Coronary artery (tissue), 2 donors: ENCODE measurements around the gene PTTG1IP2.

Experiments
- DNase-seq: peaks from one replicate; pipeline ENCODE4 v3.0.0-alpha.2; 2017; ENCODE audit warnings: low spot score
- H3K27ac ChIP-seq, 2 donors: fragments of 200-600 bp; sonication (generic); one replicate each; pipeline ENCODE4 v1.5.1; 2016 to 2019
- H3K4me3 ChIP-seq: fragments of 200-600 bp; sonication (generic); 2 replicates; pipeline ENCODE4 v1.5.1; 2016; ENCODE audit warnings: mild to moderate bottlenecking, moderate library complexity
- TF ChIP-seq, protein P1 (sequence below): fragments of 200-600 bp; sonication (generic); IDR thresholded peaks from one replicate; pipeline ENCODE4 v1.5.1; 2019; ENCODE audit warnings: antibody characterized with exemption

Gene PTTG1IP2

DNA sequence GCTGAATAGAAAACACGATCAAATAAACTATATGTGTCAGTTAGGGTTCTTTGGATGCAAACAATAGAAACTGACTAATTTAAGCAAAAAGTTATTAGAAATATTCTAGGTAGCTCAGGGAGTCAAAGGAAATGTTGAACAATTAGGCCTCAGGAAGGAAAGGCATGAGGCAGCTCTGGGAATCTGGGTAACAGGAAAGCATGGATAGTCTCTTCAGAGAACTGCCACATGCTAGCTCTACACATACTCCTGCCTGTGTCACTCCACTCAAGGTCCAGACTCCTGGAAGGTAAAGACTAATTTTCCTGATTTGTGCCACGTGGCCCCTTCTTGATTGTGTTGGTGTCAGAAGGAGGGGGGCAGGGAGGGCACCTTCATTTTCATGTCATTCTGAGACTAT lies 23.8 kb upstream of the PTTG1IP2 start:
- TF ChIP-seq, protein P1, sequence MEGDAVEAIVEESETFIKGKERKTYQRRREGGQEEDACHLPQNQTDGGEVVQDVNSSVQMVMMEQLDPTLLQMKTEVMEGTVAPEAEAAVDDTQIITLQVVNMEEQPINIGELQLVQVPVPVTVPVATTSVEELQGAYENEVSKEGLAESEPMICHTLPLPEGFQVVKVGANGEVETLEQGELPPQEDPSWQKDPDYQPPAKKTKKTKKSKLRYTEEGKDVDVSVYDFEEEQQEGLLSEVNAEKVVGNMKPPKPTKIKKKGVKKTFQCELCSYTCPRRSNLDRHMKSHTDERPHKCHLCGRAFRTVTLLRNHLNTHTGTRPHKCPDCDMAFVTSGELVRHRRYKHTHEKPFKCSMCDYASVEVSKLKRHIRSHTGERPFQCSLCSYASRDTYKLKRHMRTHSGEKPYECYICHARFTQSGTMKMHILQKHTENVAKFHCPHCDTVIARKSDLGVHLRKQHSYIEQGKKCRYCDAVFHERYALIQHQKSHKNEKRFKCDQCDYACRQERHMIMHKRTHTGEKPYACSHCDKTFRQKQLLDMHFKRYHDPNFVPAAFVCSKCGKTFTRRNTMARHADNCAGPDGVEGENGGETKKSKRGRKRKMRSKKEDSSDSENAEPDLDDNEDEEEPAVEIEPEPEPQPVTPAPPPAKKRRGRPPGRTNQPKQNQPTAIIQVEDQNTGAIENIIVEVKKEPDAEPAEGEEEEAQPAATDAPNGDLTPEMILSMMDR, result no peak
- no peak overlapping the region for H3K27ac ChIP-seq
- no peak overlapping the region for H3K4me3 ChIP-seq
- DNase-seq, result no peak

DNA sequence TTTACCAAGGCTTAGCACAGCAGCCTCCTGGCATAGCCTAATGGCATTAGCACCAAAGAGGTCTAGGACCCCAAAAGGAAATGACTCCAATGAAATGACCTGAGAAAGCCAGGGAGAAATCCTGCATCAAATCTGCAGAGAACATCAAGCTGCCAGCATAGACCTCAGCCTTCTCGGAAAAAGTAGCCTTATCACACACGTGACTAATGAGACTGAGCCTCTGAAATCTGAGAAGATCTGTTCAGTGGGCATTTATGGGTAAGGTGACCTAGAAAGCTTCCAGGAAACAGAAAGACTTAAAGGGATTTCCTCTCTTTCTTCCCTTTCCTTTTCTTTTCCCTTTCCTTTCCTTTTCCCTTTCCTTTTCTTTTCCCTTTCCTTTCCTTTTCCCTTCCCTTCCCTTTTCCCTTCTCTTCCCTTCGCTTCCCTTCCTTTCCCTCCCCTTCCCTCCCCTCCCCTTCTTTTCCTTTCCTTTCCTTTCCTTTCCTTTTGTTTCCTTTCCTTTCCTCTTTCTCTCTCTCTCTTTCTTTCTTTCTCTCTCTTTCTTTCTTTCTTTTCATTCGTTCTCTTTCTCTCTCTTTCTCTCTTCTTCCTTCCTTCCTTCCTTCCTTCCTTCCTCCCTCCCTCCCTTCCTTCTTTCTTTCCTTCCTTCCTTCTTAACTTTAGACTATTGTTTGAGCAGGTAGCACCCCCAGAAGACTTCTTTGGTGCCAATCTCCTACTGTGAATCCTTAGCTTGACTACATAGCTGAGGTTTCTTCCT lies 23.1 kb upstream of the PTTG1IP2 start:
- TF ChIP-seq, protein P1, result no peak
- Histone ChIP-seq H3K27ac (no peak overlapping the region), H3K4me3 (no peak overlapping the region)
- no peak for DNase-seq

DNA sequence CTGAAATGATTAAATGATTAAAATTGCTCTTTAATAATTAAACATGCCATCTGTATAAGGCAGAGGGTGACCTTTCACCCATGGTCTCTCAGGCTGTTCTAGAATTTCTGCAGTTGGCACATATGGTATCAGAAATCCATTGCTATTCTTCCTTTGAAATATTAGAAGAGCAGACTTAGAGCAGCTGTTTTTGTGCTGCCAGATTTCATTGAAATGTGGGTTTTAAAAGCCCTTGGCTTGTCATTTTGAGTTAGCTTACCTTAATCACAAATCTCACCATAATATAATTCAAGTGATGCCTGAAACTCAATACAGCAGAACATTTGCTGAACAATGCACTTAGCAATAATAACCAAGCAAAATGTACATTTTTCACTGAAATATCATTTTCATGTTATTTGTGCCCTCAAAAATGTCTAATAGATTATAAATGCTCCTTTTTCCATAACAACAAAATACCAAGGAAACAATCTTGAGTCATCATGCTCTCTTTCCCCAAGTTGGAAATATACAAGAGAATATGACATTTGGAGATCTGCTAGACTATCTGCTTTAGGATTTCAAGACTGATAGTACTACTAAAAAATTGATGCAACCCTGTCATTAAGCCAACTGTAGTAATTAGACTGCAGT lies 16.1 kb upstream of the PTTG1IP2 start:
- no peak for DNase-seq
- TF ChIP-seq, protein P1, result no peak
- H3K4me3 ChIP-seq, result no peak overlapping the region
- H3K27ac ChIP-seq, result no peak overlapping the region

DNA sequence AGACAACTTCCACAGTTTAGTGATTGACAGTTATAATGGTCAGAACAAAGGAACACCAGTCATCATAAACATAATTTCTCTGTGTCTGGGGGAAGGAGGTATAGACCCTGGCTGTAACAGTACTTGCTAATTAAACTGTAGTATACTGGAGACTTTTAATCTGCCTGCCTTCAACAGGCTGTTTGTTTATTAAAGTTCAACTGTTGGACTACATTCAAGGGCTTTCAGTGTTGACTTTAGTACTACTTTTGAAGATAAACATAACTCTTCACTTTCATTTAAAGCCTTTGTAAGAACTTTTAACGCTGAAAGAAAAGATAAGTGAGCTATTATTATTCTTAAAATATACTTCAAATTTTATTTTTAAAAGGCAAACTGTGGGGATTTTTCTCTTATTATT lies 15.5 kb upstream of the PTTG1IP2 start:
- Histone ChIP-seq H3K27ac (no peak overlapping the region), H3K4me3 (no peak overlapping the region)
- DNase-seq, result no peak
- TF ChIP-seq, protein P1, result no peak

DNA sequence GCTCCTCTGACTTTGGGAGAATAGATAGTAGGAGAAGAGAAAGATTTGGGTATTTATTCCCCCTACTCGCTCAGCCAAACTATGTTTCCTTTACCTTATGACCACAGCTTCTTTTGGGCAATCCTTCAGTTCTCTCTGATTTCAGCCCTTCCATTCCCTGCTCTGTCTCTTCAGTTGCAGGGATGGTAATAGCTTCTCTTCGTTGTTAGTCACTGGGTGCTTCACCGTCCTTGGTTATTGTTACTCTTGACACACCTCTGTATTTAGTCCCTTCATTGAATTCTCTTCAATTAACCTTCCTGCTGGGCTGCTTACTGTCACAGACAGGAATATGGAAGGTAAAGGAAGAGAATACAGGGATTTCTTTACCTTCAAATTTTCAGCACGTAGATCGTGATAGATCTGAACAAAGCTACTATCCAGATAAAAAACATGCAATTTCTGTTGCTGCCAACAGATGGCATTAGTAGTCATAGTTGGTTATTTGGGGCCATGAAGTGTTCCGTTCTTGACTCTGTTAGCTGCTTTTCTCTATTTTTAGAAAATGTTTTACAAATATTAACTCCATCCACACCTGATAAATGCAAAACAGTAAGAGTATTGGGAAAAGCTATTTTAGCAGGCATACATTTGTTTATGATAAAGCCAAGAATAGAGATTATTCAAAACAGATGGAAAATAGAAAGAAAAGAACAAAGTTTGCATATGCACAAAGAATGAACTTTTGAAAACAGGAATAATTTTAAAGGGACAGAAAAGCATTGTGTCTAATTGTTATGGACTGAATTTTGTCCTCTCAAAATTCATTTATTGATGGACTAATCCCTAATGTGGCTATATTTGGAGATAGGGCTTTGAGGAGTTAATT lies 14.0 kb upstream of the PTTG1IP2 start:
- no peak for DNase-seq
- TF ChIP-seq, protein P1, result no peak
- Histone ChIP-seq H3K27ac (no peak overlapping the region), H3K4me3 (peak overlapping the region; percentile 52)

DNA sequence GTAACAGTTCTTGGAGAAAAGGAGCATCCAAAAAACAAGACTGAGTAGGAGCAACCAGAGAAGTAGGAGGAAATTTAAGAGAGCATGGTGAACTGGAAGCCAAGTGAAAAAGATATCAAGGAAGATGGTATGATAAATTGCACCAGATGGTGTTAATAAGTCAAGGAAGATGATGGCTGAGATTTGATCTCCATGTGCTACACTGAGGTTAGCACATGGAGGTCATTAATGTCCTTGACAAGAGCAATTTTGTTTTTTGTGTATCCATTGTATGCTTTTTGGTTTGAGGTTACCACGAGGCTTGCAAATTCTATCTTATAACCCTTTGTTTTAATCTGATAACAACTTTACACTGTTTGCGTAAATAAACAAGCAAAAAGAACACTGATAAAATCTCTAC lies 11.3 kb upstream of the PTTG1IP2 start:
- Histone ChIP-seq H3K4me3 (no peak overlapping the region), H3K27ac (no peak overlapping the region)
- no peak for DNase-seq
- TF ChIP-seq, protein P1, result no peak
